GM12878 (cell line): Measurements from ENCODE around the gene NPB. TPM values are rescaled to one million over a fixed set of nuclear protein-coding genes. Genes with fewer than 3 reads are reported as not detected.

ENCODE experiments used
- BCLAF1 ChIP-seq: fragments of 450-650 bp; IDR thresholded peaks from 2 replicates; pipeline ENCODE4 v1.6.1; 2017; ENCODE audit warnings: antibody characterized with exemption, mild to moderate bottlenecking, moderate library complexity
- IRF4 ChIP-seq: IDR thresholded peaks from 2 replicates; pipeline ENCODE4 v1.6.1; 2011; ENCODE audit warnings: low read depth, low read length
- KAT2A ChIP-seq: conservative IDR thresholded peaks from 2 replicates; pipeline ENCODE4 v1.6.1; 2011; ENCODE audit warnings: low read depth, low read length; ENCODE audit not compliant: control insufficient read depth
- LARP7 ChIP-seq: fragments of 450-650 bp; IDR thresholded peaks from 2 replicates; pipeline ENCODE4 v1.6.1; 2017; ENCODE audit warnings: mild to moderate bottlenecking
- MAX ChIP-seq: IDR thresholded peaks from 2 replicates; pipeline ENCODE4 v1.6.1; 2012; ENCODE audit warnings: low read depth, low read length, improper control_type of control experiment
- NFYA ChIP-seq: IDR thresholded peaks from 2 replicates; pipeline ENCODE4 v1.6.1; 2011; ENCODE audit warnings: low read depth, mild to moderate bottlenecking, low read length, improper control_type of control experiment, borderline replicate concordance
- NR2C1 ChIP-seq: fragments of 450-650 bp; IDR thresholded peaks from 2 replicates; pipeline ENCODE4 v1.6.1; 2017; ENCODE audit warnings: antibody characterized with exemption, mild to moderate bottlenecking, moderate library complexity
- NR2F1 ChIP-seq: fragments of 450-650 bp; conservative IDR thresholded peaks from 2 replicates; pipeline ENCODE4 v1.6.1; 2017; ENCODE audit warnings: mild to moderate bottlenecking
- POLR2AphosphoS2 ChIP-seq: IDR thresholded peaks from 2 replicates; pipeline ENCODE4 v1.6.1; 2011; ENCODE audit warnings: low read depth, mild to moderate bottlenecking, low read length, improper control_type of control experiment, moderate library complexity
- RBBP5 ChIP-seq: fragments of 200-600 bp; sonication (generic); conservative IDR thresholded peaks from 2 replicates; pipeline ENCODE4 v1.6.1; 2016
- polyA plus RNA-seq, 11 experiments: library from polyadenylated mRNA; depleted of rRNA in 4 of 11; unstranded in 6 of 11; stranded (reverse) in 5 of 11; fragments of >200 nt; fragmentation: Nextera tagmentation in 4 of 11; fragmentation: Illumina TruSeq in 1 of 11; extraction: Ambion mirVana in 4 of 11; extraction: Trizol in 1 of 11; gene quantifications; 1 replicate in 1 of 11; 2 replicates in 10 of 11; pipeline versions ENCODE4 v1.2.1 to v1.2.3, GENCODE V29; 2011 to 2016; ENCODE audit warnings: inconsistent platforms in 2 of 11, missing spikeins in 2 of 11, low read depth in 1 of 11
- total RNA-seq, 4 experiments: library from RNA; depleted of rRNA in 3 of 4; stranded (reverse); fragments of >200 nt in 3 of 4; fragmentation: Illumina TruSeq in 1 of 4; extraction: Trizol in 1 of 4; gene quantifications; 2 replicates each; pipeline versions ENCODE4 v1.2.1 to v1.2.3, GENCODE V29; 2013 to 2021

The NPB gene
- total and polyA plus RNA-seq, 10 of the 15 experiments (the other 5 are each of a cell fraction or from before 2014, with no cell fraction given) = 0.03 to 0.40 (median 0.15) TPM; not detected in 2

- TF ChIP-seq BCLAF1 = no peak
- TF ChIP-seq POLR2AphosphoS2 = peak; percentile 64; the same call in 1 of the 2 replicates
- peak; percentile 26; the same call in 1 of the 2 replicates for TF ChIP-seq NR2F1
- no peak for TF ChIP-seq RBBP5
- peak; percentile 79 for TF ChIP-seq LARP7
- no peak for TF ChIP-seq IRF4
- no peak for TF ChIP-seq KAT2A
- no peak for TF ChIP-seq NFYA
- no peak for TF ChIP-seq MAX
- no peak for TF ChIP-seq NR2C1
- TF ChIP-seq, all 136 proteins: peak for 21
Observed at GRCh38 chr17:81870131-81870980, 31.7 kb upstream of the NPB start (continued).
